ENCODE measurements around the gene KMT5B. TPM values are rescaled to one million over a fixed set of nuclear protein-coding genes. Genes with fewer than 3 reads are reported as not detected.

The KMT5B gene
- total RNA-seq, 1 experiment from 2014 or later = 35.1 TPM

GRCh38 chr11:68167474-68167873 lies 45.6 kb downstream of the KMT5B start:
- intact Hi-C loops (cut with micrococcal nuclease) = no loop called here
- H2AFZ ChIP-seq (ENCODE audit: low read depth, low read length, poor library complexity, severe bottlenecking) = no peak overlapping the region
- no peak for ATAC-seq
- H3K36me3 ChIP-seq (ENCODE audit: control insufficient read depth in 1 of 2, insufficient read depth in 2 of 2, low read length in 2 of 2) = peaks cover 9 to 26% of the 10 kb centered on the region in 2 experiments; a peak in 2 of 4 replicates
- TF ChIP-seq TCF7L2 (IDR thresholded peaks at IDR 0.05; ENCODE audit: borderline replicate concordance, extremely low read depth, insufficient read depth, insufficient read length) (no peak), EGR1 (IDR thresholded peaks at IDR 0.05; ENCODE audit: low read depth) (no peak), EZH2 (IDR thresholded peaks at IDR 0.05) (no peak), YY1 (IDR thresholded peaks at IDR 0.05; ENCODE audit: extremely low read depth, insufficient replicate concordance, low read depth, low read length) (no peak), CBX3 (IDR thresholded peaks at IDR 0.05; ENCODE audit: low read depth) (no peak)
- no peak overlapping the region for H3K27ac ChIP-seq (ENCODE audit: low read depth, low read length)
- no TSS peak for BruUV-seq (replicated peaks)
- no peak overlapping the region for H3K4me3 ChIP-seq (replicated peaks in 1 of 2; ENCODE audit: low read depth in 1 of 2, low read length in 2 of 2)
- no peaks in the 10 kb centered on the region for H3K79me2 ChIP-seq (ENCODE audit: insufficient read depth, low read length)
- H3K9me3 ChIP-seq (ENCODE audit: control insufficient read depth in 1 of 2, insufficient read depth in 1 of 2, low read depth in 1 of 2, low read length in 2 of 2) = no peaks in the 10 kb centered on the region
- H3K4me2 ChIP-seq (ENCODE audit: low read length) = no peak overlapping the region
- H3K27me3 ChIP-seq (ENCODE audit: insufficient read depth, low read length) = no peaks in the 10 kb centered on the region
- DNase-seq (ENCODE audit: low read depth, low spot score) = no peak
- ChIA-PET POLR2A (no interaction called here), CTCF (interaction anchor here (0.7 kb wide), 1 partner anchor 147 kb away, joined by 3 read pairs; no protein-coding TSS in a partner anchor), RAD21 (ENCODE audit: low non-redundant PET in 1 of 2, low total read pairs in 2 of 2, uncharacterized antibody in 2 of 2, unreplicated experiment in 2 of 2) (no interaction called here)
- H3K9me2 ChIP-seq (ENCODE audit: insufficient read depth) = no peaks in the 10 kb centered on the region
- H4K20me1 ChIP-seq (ENCODE audit: insufficient read depth) = no peaks in the 10 kb centered on the region
- H3K9ac ChIP-seq (ENCODE audit: low read length) = no peak overlapping the region
- H3K4me1 ChIP-seq (ENCODE audit: control insufficient read depth in 1 of 2, insufficient read depth in 2 of 2, low read length in 2 of 2) = peaks cover 0 to 6% of the 10 kb centered on the region in 2 experiments; a peak in 1 of 4 replicates

- BruUV-seq (replicated peaks) = no TSS peak
- Histone ChIP-seq H3K27ac (ENCODE audit: low read depth, low read length) (no peak overlapping the region), H3K9ac (ENCODE audit: low read length) (no peak overlapping the region), H3K79me2 (ENCODE audit: insufficient read depth, low read length) (no peaks in the 10 kb centered on the region), H3K4me1 (ENCODE audit: control insufficient read depth in 1 of 2, insufficient read depth in 2 of 2, low read length in 2 of 2) (peaks cover 0 to 6% of the 10 kb centered on the region in 2 experiments; a peak in 1 of 4 replicates), H3K27me3 (ENCODE audit: insufficient read depth, low read length) (no peaks in the 10 kb centered on the region), H3K9me3 (ENCODE audit: control insufficient read depth in 1 of 2, insufficient read depth in 1 of 2, low read depth in 1 of 2, low read length in 2 of 2) (no peaks in the 10 kb centered on the region), H3K9me2 (ENCODE audit: insufficient read depth) (no peaks in the 10 kb centered on the region), H3K4me2 (ENCODE audit: low read length) (no peak overlapping the region), H2AFZ (ENCODE audit: low read depth, low read length, poor library complexity, severe bottlenecking) (no peak overlapping the region), H3K4me3 (replicated peaks in 1 of 2; ENCODE audit: low read depth in 1 of 2, low read length in 2 of 2) (no peak overlapping the region), H3K36me3 (ENCODE audit: control insufficient read depth in 1 of 2, insufficient read depth in 2 of 2, low read length in 2 of 2) (peaks cover 9 to 26% of the 10 kb centered on the region in 2 experiments; a peak in 2 of 4 replicates), H4K20me1 (ENCODE audit: insufficient read depth) (no peaks in the 10 kb centered on the region)
- ChIA-PET CTCF (interaction anchor here (0.7 kb wide), 1 partner anchor 146 kb away, joined by 3 read pairs; no protein-coding TSS in a partner anchor), POLR2A (no interaction called here), RAD21 (ENCODE audit: low non-redundant PET in 1 of 2, low total read pairs in 2 of 2, uncharacterized antibody in 2 of 2, unreplicated experiment in 2 of 2) (no interaction called here)
- TF ChIP-seq POLR2A (IDR thresholded peaks at IDR 0.05; ENCODE audit: borderline replicate concordance, extremely low read depth, insufficient read depth, insufficient read length) (no peak), REST (IDR thresholded peaks at IDR 0.05; ENCODE audit: low read depth) (no peak), CEBPB (IDR thresholded peaks at IDR 0.05; ENCODE audit: low read depth) (no peak)
- DNase-seq (ENCODE audit: low read depth, low spot score) (no peak), ATAC-seq (no peak)
- intact Hi-C loops (cut with micrococcal nuclease) = no loop called here
These were observed 46.1 kb downstream of the KMT5B start for GRCh38 chr11:68166969-68167368.

Measured in HCT116 (cell line).